Measurements from ENCODE around the gene CACNA1S.

DNA sequence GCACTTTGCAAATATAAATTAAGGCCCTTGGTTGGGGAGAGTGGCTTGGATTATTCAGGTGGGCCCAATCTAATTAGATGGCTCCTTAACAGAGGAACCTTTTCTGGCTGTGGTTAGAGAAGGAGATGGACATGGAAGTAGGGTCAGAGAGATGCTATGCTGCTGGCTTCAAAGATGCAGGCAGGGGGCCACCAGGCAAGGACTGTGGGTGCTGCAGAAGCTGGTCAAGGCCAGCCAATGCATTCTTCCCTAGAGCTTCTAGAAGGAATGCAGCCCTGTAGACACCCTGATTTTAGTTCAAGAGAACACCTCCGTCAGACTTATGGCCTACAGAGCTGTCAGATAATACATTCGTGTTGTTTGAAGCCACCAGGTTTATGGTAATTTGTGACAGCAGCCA lies 45.7 kb upstream of the CACNA1S start:
- TF ChIP-seq, protein P1, sequence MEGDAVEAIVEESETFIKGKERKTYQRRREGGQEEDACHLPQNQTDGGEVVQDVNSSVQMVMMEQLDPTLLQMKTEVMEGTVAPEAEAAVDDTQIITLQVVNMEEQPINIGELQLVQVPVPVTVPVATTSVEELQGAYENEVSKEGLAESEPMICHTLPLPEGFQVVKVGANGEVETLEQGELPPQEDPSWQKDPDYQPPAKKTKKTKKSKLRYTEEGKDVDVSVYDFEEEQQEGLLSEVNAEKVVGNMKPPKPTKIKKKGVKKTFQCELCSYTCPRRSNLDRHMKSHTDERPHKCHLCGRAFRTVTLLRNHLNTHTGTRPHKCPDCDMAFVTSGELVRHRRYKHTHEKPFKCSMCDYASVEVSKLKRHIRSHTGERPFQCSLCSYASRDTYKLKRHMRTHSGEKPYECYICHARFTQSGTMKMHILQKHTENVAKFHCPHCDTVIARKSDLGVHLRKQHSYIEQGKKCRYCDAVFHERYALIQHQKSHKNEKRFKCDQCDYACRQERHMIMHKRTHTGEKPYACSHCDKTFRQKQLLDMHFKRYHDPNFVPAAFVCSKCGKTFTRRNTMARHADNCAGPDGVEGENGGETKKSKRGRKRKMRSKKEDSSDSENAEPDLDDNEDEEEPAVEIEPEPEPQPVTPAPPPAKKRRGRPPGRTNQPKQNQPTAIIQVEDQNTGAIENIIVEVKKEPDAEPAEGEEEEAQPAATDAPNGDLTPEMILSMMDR (IDR thresholded peaks at IDR 0.05) = no peak
- no peak for TF ChIP-seq POLR2A (IDR thresholded peaks at IDR 0.05)
